Mucosa of stomach (tissue), 1 donor: ENCODE data around the gene SMIM45.

ENCODE experiments used
- H3K27me3 ChIP-seq: one replicate; pipeline ENCODE4 v1.7.0; 2013; ENCODE audit warnings: mild to moderate bottlenecking, low read length; ENCODE audit not compliant: control insufficient read depth, insufficient read depth
- H3K36me3 ChIP-seq: one replicate; pipeline ENCODE4 v1.7.0; 2013; ENCODE audit warnings: low read length; ENCODE audit not compliant: control insufficient read depth, insufficient read depth
- H3K4me1 ChIP-seq: one replicate; pipeline ENCODE4 v1.7.0; 2013; ENCODE audit warnings: mild to moderate bottlenecking, low read length; ENCODE audit not compliant: control insufficient read depth, insufficient read depth
- H3K4me3 ChIP-seq: one replicate; pipeline ENCODE4 v1.7.0; 2013; ENCODE audit warnings: low read length
- H3K9ac ChIP-seq: one replicate; pipeline ENCODE4 v1.7.0; 2013; ENCODE audit warnings: mild to moderate bottlenecking, low read length, moderate library complexity
- H3K9me3 ChIP-seq: one replicate; pipeline ENCODE4 v1.7.0; 2013; ENCODE audit warnings: mild to moderate bottlenecking, low read length, moderate library complexity; ENCODE audit not compliant: control insufficient read depth
- donor health status: Pancreatic carcinoma.

Gene SMIM45

DNA sequence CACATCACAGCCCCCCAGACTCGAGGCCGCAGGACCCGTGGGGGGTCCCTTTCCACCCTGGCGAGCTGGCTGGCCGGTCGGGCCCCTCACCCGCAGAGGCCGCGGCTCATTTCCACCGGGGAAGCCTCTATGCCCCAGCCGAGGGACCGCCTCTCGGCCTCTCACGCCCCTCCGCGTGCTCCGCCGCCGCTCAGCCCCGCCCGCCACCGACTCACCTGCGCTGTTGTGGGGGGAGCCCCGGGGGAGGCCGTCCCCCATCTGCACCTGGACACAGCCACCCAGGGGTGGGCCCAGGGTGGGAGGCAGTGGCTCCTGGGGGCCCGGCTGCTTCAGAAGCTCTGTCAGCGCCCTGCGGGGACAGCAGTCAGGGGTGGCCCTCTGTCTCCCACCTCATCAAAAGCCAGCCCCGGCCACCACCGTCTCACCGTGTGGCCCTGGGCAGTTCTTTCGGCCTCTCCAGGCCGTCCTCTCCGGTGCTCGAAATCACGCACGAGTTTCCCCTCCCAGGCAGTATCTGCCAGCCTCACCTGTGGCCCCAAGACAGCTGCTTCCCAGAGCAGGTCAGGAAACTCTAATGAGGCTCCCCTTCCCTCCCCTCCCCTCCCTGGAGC, 40.8 kb upstream of the SMIM45 start:
- Histone ChIP-seq H3K4me3 (no peak overlapping the region), H3K36me3 (no peaks in the 10 kb centered on the region), H3K4me1 (peaks cover 21% of the 10 kb centered on the region), H3K9me3 (no peaks in the 10 kb centered on the region), H3K9ac (no peak overlapping the region), H3K27me3 (peaks cover 74% of the 10 kb centered on the region)

DNA sequence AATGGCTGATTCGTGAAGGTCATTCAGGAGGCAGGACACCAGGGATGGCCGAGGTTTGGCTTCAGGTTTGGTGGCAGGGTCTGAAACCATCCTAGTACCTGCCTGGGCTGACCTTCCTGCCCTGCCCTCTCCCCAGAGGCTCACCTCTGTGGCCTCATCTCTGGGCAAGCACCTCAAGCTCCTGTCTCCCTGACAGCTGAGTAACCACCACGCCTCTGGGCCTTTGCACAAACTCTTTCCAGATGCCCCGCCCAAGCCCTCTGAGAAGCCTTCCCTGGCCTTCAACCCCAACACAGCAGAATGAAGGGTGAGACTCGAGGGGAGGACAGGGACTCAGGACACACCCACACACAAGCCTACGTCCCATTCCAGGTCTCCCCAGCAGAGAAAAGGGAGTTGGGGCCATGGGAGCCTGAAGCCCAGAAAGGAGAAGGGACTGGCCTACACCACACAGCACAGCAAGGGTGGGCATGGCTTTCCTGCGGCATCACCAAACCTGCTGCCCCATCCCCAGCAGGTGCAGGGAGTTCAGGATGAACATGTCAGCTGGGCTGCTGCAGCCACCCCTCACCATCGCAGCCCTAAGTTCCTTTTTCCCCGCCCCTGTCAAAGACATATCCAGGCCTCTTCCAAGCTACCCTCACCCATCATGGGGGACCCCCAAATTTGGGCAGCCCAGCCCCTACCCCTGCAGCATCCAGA, 39.5 kb upstream of the SMIM45 start:
- H3K4me3 ChIP-seq = no peak overlapping the region
- H3K9ac ChIP-seq = no peak overlapping the region
- H3K9me3 ChIP-seq = no peaks in the 10 kb centered on the region
- peaks cover 84% of the 10 kb centered on the region for H3K27me3 ChIP-seq
- no peaks in the 10 kb centered on the region for H3K36me3 ChIP-seq
- H3K4me1 ChIP-seq = peaks cover 21% of the 10 kb centered on the region

DNA sequence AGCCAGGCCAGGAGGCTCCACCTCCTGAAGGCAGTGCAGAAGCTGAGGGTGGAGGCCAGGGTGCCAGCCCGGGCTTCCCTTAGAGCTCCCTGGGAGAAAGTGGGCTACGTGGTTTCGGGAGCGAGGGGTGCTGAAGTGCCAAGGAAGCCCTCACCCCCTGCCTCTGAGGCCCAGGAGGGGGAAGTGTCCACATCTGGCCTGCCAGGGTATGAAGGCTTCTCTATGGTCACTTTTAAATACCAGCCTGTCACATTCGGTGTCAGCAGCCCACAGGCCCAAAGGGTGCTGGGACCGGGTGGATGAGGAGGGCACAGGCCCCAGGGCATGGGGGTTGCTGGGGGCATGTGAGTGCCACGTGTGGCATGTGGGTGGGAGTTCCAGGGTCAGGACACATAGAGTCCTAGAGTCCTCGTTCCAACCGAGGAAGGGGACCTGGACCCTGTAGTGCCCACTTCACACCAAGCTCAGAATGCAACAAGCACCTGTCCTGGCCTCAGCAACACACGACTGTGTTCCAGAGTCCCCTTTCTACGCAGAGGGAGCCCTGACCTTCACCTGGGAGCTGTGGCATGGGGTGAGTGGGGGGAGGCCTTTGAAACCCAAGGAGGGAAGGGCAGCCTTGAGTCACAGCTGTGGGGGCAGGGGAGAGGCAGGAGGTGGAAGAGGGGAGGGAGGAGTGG, 38.8 kb upstream of the SMIM45 start:
- Histone ChIP-seq H3K9me3 (no peaks in the 10 kb centered on the region), H3K36me3 (no peaks in the 10 kb centered on the region), H3K4me3 (no peak overlapping the region), H3K9ac (no peak overlapping the region), H3K27me3 (peaks cover 91% of the 10 kb centered on the region), H3K4me1 (peaks cover 24% of the 10 kb centered on the region)

DNA sequence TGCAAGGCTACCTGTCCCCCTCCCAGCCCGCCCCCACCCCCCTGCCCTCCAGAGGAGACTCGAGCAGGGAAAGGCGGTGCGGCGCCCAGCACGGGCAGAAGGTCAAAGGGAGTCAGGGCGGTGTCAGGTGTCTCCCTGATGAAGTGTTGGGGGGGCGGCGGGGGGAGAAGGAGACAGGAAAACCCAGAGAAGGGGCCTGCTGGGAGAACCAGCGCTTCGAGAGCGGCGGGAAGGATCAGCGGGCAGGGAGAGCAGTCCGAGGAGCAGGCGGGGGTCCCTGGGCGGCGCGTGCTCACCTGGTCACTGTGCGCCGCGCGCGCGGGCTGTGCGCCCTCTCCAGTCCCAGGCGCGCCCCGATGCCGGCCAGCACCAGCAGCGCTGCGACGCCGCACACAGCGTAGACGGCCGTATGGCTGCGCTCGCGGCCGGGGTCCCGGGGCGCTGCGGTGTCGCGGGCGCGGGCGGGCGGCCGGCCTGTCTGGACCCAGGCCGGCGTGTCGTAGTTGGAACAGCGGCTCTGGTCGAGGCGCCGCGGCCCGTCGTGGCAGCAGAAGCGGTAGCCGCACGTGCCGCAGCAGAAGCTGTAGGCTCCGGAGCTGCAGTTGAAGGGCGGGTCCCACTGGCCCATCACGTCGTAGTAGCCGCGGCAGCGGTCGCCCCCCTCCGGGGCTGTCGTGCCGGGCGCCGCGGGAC, 38.0 kb upstream of the SMIM45 start:
- Histone ChIP-seq H3K9ac (no peak overlapping the region), H3K27me3 (peaks cover 87% of the 10 kb centered on the region), H3K9me3 (no peaks in the 10 kb centered on the region), H3K4me3 (no peak overlapping the region), H3K4me1 (peaks cover 25% of the 10 kb centered on the region), H3K36me3 (no peaks in the 10 kb centered on the region)

DNA sequence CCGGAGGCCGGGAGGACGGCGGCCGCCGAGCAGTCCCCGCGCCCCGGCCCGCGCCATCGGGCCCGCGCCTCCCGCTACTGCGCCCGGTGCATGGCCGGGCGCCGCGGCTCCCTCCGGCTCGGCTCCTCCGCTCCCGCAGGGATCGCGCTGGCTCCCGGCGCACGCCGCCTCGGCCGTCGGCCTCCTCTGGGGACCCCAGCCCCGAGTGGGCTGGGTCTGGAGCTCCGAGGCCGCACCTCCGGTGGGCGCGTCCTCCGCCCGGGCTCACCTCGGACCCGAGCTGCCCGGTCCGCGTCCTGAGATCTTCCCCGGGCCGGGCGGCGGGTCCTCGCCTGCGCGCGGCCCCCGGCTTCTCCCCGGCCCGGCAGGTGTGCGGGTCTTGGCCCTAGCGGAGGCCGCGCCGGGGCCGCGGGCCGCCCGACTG, 37.3 kb upstream of the SMIM45 start:
- Histone ChIP-seq H3K36me3 (no peaks in the 10 kb centered on the region), H3K4me1 (peaks cover 31% of the 10 kb centered on the region), H3K4me3 (no peak overlapping the region), H3K27me3 (peaks cover 87% of the 10 kb centered on the region), H3K9me3 (no peaks in the 10 kb centered on the region), H3K9ac (no peak overlapping the region)

DNA sequence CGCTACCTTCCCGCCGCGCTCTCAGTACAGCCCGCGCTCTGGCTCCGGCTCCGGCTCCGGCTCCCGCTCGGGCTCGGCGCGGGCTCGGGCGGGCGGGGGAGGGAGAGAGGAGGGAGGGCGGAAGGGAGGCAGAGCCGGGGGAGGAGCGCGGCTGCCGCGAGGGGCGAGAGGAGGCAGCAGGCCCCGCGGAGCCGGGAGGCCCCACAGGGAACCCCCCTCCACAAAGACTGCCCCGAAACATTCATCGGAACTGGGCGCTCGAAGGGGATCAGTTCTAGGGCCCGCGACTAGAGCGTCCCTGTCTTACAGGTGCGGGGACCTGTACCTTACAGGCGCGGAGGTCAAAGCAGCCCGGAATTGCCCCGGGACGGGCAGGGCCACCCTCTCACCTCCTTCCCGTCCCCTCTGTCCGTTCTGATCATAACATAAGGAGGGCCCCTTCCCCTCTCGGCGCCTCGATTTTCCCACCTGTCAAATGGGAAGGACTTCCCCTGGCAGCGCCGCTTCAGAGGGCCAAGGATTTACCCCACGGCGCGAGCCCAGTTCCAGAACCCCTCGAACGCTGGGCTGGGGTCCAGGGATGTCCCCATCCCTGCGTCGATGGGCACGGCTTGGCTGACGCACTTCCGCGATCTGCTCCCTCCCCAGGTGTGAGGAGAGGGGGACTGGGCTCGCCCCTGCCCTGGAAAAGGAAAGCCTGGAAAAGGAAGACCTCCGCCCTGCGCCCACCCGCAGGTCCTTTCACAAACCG, 36.7 kb upstream of the SMIM45 start, which contains the start of gene SHISA8:
Gene SHISA8, minus strand, starts transcription at position 40 of the 751 bp plus-strand sequence. CDS start 407 bp downstream, outside the sequence.
- peaks cover 84% of the 10 kb centered on the region for H3K27me3 ChIP-seq
- no peak within 1 kb of the TSS for H3K4me3 ChIP-seq
- H3K9ac ChIP-seq = no peak within 1 kb of the TSS
- peaks cover 28% of the 10 kb centered on the region for H3K4me1 ChIP-seq
- H3K36me3 ChIP-seq = no peaks in the 10 kb centered on the region
- no peaks in the 10 kb centered on the region for H3K9me3 ChIP-seq

DNA sequence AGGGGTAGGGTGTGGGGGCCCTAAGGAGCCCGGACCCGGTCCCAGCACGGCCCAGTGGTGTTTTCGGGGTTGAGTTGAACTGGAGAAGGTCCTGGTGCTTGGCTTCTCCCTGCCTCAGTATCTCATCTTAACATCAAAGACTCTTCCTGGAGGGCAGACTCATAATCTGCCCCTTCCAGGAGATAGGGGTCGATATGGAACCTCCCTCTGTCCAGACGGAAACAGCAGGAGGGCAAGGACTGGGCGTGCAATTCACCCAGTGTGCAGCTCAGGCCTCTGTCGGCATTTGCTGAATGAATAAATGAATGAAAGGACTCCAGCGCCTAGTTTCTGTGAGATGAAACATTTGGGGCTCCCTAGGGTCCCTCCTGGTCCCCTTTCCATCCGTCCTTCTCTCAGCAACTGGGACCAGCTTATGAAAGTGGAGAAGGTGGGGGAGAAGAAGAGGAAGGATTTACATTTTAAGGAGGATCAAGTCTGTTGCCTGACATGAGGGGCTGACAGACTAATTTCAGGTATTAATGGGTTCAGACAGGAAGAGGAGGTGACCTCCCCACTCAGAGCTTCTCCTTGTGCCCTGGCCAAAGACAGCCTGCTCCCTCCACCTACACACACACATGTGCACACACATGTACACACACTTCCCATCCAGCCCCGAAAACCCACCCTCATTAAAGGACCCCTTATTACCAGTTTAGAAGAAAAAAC, 36.0 kb upstream of the SMIM45 start:
- peaks cover 81% of the 10 kb centered on the region for H3K27me3 ChIP-seq
- H3K4me1 ChIP-seq = peaks cover 21% of the 10 kb centered on the region
- no peak overlapping the region for H3K4me3 ChIP-seq
- H3K9ac ChIP-seq = no peak overlapping the region
- H3K9me3 ChIP-seq = no peaks in the 10 kb centered on the region
- H3K36me3 ChIP-seq = no peaks in the 10 kb centered on the region

DNA sequence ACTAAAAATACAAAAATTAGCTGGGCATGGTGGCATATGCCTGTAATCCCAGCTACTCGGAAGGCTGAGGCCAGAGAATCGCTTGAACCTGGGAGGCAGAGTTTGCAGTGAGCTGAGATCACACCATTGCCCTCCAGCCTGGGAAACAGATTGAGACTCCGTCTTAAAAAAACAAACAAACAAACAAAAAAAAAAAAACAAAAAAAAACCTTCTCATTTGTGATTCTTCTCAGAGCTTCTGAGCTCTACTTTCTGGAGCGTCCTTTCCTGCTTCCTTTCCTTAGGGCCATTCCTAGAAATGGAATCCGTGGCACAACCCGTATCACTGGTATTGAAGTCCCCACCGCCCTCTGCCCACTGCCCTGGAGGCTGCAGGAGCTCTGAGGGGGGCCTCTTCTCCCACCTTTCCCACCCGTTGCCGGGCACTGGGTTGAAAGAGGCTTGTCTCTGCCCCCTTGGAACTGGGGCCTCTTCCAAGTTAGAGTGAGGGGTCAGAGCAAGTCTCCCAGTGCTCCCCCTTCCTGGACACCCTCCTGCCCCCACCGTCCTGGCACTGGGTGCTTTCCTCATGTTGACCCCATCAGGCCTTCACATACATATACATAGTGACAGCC, 35.1 kb upstream of the SMIM45 start:
- H3K9ac ChIP-seq = no peak overlapping the region
- H3K9me3 ChIP-seq = no peaks in the 10 kb centered on the region
- no peak overlapping the region for H3K4me3 ChIP-seq
- peaks cover 72% of the 10 kb centered on the region for H3K27me3 ChIP-seq
- H3K4me1 ChIP-seq = peaks cover 18% of the 10 kb centered on the region
- H3K36me3 ChIP-seq = no peaks in the 10 kb centered on the region

DNA sequence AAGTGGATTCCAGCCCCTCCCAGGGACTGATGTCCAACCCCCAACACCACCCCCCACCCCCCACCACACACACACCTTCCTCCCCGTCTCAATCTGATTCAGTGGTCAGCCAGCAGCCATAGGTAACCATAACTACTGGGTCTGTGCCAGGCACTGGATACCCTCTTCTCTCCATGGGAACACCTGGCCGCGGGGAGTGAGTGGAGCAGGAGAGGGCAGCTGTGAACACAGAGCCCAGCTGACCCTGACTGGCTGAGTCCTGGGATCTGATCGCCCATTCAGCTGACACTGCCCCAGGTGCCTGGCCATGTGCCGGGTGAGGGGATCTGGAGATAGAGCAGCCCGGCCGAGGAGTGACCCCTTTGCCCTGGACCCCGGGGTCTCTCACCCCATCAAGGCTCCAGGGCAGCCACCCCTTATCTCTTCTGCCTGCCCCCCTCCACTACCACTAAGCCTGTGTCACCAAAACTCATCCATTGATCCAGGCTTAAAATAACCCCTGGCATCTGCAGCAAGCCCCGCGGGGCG, 34.5 kb upstream of the SMIM45 start:
- no peak overlapping the region for H3K9ac ChIP-seq

DNA sequence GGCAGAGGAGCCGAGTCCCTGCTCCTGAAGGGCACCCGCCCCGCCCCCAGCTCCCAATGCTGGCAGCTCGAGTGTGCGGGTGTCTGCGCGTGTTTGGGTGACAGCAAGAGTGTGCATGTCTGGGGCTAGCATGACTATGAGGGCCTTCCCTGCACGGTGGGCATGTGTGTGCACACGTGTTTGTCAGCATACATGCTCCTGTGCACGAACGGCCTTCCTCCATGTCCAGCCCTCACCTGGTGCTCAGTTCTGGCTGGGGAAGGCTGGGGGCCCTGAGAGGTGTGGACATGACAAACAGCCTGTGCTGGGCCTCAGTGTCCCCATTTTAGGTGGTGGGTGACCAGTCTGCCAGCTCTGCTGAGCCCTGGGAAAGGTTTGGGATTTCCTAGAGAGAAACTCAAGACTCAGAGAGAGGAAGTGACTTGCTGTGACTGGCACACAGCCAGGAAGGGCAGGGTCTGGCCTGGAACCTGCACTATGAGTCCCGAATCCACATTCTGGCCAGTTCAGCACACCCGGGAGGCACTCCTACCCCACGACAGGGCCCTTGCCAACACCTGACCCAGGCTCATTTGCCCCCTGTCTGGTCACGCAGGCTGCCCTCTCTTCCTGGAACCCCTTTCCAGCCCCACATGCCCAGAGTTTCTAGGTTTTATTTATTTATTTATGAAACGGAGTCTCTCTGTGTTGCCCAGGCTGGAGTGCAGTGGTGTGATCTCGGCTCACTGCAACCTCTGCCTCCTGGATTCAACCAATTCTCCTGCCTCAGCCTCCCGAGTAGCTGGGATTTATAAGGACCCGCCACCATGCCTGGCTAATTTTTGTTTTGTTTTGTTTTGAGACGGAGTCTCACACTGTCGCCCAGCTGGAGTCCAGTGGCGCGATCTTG, 33.8 kb upstream of the SMIM45 start:
- Histone ChIP-seq H3K4me1 (peaks cover 17% of the 10 kb centered on the region), H3K9ac (no peak overlapping the region), H3K36me3 (no peaks in the 10 kb centered on the region), H3K27me3 (peaks cover 63% of the 10 kb centered on the region), H3K9me3 (no peaks in the 10 kb centered on the region), H3K4me3 (no peak overlapping the region)

More for the DNA sequence above, 34.5 kb upstream of the SMIM45 start:
- H3K4me1 ChIP-seq = peaks cover 18% of the 10 kb centered on the region
- H3K36me3 ChIP-seq = no peaks in the 10 kb centered on the region
- peaks cover 66% of the 10 kb centered on the region for H3K27me3 ChIP-seq
- no peaks in the 10 kb centered on the region for H3K9me3 ChIP-seq
- no peak overlapping the region for H3K4me3 ChIP-seq
